ENCODE data around the gene CD19.

The CD19 gene

GRCh38 chr16:28982418-28982817 lies 50.6 kb downstream of the CD19 start:
- no peak for DNase-seq (ENCODE audit: low read depth)

DNA sequence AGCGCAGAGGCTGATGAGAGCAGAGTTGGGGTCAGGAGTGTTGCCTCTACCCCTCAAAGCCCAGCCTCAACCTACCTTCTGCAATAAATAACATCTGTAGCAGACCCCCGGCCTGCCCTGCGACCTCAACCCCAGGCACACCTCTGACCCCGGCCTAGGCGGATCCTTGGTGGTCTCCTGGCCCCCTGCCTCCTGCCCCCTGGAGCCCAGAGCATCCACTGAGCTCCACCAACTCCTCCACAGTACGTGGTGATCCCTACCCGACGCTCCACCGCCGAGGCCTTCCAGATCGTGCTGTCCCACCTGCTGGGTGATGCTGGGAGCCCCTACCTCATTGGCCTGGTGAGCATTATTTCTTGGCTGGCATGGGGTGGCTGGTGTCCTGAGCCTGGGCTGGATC lies 51.2 kb downstream of the CD19 start:
- no peak for DNase-seq (ENCODE audit: low read depth)

- DNase-seq (ENCODE audit: low read depth) = no peak
Measured at GRCh38 chr16:28983644-28984043, 51.9 kb downstream of the CD19 start.

GRCh38 chr16:28984091-28984490 lies 52.3 kb downstream of the CD19 start:
- no peak for DNase-seq (ENCODE audit: low read depth)

- DNase-seq (ENCODE audit: low read depth) = peak; percentile 71
Measured at GRCh38 chr16:28984619-28985135, 52.9 kb downstream of the CD19 start, which contains the start of gene LAT. LAT (plus strand) TSS chr16:28985052; CDS start chr16:28985418, 366 bp downstream.

GRCh38 chr16:28985211-28986041 lies 53.7 kb downstream of the CD19 start:
- no peak for DNase-seq (ENCODE audit: low read depth)

DNA sequence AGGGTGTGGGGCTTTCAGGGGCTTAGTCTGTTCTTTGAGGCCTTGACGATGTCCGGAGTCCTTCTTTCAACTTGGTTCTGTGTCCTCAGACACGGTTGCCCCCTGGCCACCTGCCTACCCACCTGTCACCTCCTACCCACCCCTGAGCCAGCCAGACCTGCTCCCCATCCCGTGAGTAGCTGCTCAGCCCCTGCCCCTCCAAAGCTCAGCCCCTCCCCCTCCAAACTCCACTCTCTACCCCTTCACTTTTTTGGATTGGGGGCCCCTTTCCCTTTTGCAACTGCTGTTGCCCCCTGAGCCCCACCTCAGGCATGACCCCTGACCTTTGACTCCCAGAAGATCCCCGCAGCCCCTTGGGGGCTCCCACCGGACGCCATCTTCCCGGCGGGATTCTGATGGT lies 54.3 kb downstream of the CD19 start:
- DNase-seq (ENCODE audit: low read depth) = no peak

- DNase-seq (ENCODE audit: low read depth) = no peak
Measured at GRCh38 chr16:28986492-28986891, 54.7 kb downstream of the CD19 start.

GRCh38 chr16:28987170-28987853 lies 55.5 kb downstream of the CD19 start:
- no peak for DNase-seq (ENCODE audit: low read depth)
